Midbrain (tissue), 1 donor: ENCODE results near the gene GALM.

Experiments used
- DNase-seq: peaks from one replicate; lab custom pipeline; 2025; lab: John Stamatoyannopoulos, UW

GALM gene

DNA sequence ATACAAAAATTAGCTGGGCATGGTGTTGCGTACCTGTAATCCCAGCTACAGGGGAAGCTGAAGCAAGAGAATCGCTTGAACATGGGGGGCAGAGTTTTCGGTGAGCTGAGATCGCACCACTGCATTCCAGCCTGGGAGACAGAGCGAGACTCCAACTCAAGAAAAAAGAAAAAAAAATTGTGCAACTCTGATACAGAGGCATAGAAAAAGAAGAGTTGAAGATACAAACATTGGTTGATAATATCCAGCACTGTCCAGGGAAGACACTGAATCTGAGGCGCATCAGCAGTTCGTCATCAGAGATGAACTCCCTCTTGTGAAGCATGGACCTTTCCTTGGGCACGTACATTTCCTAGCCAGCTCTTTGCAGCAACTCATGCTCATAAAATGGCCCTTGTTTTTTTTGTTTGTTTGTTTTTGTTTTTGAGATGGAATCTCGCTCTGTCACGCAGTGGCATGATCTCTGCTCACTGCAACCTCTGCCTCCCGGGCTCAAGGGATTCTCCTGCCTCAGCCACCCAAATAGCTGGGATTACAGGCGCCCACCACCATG, 16.7 kb upstream of the GALM start:
- no peak for DNase-seq

DNA sequence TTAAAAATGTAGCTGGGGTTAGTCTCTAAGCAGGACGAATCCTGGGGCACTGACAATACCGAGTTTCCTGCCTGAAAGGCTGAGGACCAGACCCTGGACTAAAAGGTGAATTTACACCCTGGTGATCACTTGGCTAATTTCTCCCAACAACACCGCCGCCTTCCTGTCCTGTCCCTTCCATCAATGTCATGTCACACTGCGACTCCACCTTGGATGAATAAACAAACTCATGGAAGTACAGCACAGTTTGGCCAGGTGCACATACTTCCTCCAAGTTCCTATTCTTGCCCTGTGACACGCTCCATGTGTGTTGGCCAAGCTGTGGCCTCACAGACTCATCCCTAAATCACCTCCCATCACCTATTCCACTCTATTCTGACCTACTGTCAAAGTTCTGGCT, 15.9 kb upstream of the GALM start:
- no peak for DNase-seq

DNA sequence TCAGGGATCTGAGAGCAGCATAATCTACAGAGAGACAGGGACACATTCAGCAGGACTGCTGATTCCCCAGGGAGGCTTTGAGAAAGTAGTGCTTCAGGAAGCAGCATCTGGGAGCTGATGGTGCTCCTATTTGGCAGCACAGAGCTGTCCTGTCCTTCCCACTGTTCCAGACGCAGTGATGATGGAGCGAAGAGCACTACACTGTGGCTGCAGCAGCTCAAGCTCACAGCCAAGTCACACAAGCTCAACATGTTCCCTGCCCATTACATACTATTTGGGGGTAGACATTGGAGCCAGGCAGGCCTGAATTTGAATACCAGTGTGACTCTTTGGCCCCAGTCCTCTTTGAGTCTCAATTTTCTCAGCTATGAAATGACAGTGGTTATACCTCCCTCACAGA, 15.2 kb upstream of the GALM start:
- DNase-seq: no peak

DNA sequence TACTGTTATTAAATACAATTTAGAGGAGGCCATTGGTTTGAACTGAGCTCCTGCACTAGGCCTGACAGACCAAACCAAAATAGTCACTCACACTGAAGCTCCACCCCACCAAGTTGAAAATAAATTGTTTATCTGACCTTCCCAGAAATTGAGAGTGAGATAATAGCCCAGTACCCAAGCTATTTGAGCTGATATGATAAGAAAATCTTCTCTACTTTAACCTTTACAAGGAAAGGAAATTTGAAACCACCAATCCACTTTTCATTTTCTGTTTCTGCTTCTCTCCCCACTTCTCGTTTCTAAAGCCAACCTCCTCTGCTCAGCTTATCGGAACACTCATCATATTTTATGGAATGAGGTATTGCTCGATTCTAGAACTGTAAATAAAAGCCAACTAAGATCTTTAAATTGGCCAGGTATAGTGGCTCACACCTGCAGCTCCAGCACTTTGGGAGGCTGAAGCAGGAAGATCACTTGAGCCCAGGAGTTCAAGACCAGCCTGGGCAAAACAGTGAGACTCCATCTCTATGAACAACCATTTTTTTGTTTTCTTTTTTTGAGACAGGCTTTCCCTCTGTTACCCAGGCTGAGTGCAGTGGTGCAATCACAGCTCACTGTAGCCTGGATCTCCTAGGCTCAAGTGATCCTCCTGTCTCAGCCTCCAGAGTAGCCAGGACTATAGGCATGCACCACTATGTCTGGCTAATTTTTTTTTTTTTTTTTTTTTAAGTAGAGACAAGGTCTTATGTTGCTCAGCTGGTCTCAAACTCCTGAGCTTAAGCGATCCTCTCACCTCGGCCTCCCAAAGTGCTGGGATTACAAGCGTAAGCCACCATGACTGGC, 13.3 kb upstream of the GALM start:
- DNase-seq: no peak

DNA sequence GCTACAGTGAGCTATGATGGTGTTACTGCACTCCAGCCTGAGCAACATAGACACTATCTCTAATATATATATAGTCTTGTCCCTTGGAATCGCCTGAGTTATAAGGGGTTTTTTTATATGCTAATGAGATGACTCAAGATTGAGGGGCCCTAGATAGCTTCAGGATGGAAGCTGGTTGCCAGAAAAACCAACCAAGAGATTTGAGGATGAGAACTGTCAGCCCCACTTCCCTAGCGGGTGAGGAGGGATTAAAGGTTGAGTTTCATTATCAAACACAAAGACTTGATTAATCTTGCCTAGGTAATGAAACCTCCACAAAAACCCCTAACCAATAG, 12.6 kb upstream of the GALM start:
- DNase-seq: no peak

DNA sequence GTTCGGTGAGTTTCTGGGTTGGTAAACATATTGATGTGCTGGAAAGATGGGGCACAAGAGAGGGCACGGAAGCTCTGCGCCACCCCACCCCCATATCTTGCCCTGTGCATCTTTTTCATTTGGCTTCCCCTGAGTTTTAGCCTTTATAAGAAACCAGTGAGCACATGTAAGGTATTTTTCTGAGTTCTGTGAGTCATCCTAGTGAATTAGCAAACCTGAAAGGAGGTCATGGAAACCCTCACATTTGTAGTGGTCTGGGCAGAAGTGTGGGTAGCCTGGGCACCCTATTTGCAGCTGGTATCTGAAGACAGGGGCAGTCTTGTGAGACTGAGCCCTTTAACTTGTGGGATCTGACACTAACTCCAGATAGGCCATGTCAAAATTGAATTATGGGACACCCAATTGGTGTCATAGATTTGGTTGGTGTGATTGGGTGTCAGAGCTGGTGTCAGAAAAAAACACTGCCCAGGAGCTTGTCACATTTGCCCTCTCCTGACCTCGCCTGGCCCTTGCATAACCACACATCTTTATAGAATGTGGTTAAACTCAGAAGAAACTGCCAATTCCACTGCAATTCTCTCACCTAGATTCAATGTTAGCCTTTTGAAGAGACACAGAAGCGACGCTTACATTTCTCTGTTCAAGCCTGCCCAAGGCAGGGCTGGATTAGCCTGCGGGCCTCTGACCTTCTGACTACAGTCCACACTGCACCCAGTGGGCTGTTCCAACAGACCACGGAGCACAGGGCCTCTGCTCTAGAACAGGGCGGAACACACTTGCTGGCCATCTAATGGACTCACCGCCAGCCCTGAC, 12.0 kb upstream of the GALM start:
- no peak for DNase-seq

DNA sequence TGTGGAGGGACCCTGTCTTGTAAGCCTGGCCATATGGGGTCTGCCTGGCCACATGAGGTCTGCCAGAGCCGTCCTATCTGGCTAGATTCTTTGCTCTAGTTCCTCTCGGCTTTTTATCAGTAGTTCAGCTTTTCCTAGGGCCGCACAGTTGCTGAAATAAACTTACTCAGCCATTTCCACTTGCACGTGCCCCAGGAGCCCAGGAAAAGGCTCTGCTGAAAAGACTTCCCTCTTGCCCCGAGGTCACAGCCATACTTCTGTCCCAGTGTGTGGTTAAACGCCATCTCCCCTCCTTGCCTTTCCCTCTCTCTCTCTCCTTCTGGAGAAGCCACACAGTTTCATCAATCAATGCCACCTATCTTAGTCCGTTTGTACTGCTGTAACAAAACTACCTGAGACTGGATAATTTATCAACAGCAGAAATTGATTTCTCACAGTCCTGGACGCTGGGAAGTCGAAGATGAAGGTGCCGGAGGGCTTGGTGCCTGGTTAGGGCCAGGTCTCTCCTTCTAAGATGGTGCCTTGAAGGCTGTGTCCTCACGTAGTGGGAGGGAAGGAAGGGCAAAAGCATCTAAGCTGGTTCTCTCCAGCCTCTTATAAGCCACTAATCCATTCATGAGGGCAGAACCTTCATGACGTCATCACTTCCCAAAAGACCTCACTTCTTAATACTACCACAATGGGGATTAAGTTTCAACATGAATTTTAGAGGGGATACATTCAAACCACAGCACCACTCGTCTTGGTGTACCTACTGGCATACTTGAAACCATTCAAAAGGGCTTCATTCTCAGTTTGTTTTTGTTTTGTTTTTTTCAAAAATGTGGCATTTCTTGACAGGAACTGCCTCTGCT, 11.2 kb upstream of the GALM start:
- no peak for DNase-seq

DNA sequence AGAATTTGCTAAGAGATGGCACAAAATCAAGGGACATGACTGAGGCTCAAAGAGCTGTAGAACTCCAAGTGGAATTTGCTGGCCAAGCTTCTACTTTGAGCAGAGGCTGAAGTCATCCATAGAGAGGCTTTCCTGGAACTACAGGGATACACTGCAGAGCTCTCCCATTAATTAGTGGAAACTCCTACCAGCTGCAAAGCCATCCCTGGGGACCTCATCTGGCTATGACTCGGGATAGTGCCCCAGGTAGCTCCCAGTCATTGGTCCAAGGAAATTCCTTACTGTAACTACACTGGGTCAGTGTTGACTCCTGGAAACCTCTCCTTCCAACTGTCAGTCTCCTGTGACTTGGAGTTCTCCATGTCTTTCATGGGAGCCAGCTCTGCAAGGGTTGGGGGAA, 10.5 kb upstream of the GALM start:
- no peak for DNase-seq

DNA sequence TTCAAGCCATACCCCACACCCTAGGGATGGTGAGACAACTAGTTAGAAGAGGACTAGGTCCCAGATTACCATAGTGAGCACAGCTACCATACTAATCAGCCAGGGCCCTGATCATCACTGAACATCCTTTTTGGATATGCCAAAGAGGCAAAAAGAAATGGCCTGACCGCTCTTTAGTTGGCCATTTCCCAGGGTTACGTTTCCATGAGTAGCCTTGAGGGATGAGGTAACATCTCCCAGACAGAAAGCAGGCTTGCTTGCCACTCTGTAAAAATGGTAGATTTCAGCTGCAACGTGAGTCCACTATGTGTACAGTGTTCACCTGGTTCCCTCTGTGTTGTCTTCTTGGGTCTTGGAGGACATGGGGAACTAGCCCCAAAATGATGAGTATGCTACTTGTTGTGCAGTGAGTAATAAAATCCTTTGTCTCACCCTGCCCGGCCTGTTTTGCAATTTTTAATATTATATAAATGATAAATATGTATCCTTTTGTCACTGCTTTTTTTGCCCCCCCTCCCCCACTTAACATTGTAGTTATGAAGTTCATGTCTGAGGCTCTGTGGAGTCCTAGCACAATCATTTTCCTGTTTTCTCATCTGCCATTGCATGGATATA, 8.9 kb upstream of the GALM start:
- no peak for DNase-seq

DNA sequence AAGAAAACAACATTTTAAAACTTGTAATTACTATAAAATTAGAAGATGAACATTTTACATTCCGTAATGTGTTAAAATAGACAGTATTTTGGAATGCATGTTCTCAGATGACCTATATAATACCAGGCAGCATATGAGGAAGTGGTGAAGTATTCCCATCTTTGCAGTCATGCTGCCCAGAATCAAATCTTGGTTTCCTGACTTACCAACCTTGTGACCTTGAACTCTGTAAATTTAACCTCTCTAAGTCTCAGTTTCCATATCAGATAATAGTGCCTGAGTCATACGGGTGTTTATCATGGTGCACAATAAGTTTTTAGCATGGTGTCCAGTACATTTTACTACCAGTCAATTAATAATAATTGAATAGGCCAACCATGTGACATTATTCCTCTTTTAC, 7.3 kb upstream of the GALM start:
- DNase-seq: no peak

DNA sequence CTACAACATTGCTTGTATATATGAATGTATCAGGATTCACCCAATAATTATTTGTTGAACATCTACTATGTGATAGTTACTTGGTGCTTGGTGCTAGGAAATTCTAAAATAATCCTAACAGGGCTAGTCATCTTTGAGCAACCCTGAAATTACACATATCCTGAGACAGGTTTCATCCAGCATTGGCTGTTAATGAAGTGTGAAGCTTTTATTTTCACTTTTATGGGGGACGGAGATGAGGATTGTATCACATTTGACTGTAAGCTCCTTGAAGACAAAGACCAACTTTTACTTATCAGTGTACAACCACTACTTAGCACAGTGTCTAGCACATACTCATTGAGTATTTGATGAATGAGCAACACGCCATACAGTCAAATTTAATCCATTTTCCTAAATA, 6.8 kb upstream of the GALM start:
- DNase-seq: no peak

DNA sequence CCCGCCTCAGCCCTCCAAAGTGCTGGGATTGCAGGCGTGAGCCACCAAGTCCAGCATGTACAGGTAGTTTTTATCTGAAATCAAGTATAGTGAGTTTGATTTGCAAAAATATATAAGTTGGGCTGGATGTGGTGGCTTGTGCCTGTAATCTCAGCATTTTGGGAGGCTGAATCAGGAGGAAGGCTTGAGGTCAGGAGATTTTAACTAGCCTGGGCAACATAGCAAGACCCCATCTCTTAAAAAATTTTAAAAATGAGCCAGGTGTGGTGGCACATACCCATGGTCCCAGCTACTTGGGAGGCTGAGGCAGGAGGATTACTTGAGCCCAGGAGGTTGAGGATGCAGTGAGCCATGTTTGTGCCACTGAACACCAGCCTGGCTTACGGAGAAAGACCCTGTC, 5.6 kb upstream of the GALM start:
- DNase-seq: no peak

DNA sequence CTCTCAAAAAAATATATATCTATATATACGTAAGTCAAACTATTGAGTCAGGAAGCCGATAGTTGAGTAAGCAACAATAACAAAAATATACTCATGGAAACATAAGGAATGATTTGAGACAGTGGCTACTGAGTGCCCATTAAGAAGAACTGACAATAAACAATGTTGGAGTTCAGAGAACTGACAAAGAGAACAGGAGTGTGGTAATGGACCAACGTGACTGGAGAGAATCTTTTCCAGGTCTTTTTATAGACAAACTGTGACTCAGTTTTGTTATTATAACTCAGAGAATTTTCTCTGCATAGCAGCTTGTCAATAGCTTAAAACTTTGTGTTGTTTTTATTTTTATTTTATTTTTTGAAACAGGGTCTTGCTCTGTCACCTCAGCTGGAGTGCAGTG, 4.6 kb upstream of the GALM start:
- no peak for DNase-seq

DNA sequence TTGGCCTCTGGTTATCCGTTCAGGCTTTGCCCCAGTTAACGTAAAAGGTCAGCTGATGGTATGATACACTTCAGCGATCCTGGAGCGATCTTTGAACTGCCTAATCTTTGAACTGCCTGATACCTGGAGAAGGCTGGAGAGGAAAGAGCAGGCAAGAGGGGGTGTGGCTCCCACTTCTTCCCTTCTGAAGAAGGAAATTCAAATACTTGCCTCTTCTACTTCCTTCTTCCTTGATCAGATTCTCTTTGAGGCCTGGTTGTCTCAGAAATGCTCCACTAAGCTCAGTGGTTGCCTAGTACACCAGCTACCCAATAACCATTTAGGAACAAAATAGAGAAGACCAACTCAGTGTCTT, 619 bp downstream of the GALM start:
- DNase-seq: no peak

DNA sequence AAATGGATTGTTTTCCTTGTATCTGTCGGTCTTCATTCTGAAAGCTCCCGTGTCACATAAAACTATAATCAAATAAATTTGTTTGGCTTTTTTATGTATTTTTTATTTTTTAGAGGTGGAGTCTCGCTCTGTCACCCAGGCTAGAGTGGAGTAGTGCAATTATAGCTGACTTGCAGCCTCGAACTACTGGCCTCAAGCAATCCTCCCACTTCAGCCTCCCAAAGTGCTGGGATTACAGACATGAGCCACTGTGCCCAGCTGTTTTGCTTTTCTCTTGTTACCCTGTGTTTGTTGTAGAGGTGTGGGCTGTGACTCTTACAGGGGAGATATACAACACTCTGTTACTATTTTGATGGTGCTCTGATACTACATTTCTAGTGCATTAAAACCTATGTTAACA, 2.2 kb downstream of the GALM start:
- DNase-seq: no peak

DNA sequence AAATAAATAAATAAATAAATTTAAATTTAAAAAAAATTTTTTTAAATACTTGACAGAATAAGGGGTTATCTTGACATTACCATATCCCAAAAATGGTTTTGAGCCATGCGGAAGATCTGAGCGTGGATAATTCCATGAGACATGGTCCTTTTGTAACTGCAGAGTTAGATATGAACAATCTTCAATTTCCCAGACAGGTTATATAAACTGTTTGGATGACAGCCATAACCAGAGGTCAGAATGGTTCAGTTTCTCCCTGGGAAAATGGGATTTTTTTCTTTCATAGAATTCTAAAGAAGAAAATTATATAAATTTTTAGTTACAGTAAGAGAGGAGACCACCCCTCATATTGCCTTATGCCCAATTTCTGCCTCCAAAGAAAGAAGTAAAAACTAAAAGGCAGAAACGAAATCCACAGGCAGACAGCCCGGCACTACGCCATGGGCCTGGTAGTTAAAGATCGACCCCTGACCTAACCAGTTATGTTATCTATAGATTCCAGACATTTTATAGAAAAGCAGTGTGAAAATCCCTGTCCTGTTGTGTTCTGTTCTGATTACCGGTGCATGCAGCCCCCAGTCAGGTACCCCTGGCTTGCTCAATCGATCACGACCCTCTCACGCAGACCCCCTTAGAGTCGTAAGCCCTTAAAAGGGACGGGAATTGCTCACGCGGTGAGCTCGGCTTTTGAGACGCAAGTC, 3.0 kb downstream of the GALM start:
- no peak for DNase-seq

DNA sequence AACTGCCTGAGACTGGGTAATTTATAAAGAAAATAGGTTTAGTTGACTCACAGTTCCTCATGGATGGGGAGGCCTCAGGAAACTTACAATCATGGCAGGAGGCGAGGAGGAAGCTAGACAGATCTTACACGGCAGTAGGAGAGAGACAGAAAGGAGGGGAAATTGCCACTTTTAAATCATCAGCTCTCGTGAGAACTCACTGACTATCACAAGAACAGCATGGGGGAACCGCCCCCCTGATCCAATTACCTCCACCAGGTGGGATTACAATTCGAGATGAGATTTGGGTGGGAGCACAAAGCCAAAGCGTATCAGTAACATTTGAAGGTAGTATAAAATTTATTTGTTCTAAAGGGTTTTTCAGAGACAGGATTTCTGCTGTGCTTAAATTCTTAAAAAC, 5.4 kb downstream of the GALM start:
- no peak for DNase-seq

DNA sequence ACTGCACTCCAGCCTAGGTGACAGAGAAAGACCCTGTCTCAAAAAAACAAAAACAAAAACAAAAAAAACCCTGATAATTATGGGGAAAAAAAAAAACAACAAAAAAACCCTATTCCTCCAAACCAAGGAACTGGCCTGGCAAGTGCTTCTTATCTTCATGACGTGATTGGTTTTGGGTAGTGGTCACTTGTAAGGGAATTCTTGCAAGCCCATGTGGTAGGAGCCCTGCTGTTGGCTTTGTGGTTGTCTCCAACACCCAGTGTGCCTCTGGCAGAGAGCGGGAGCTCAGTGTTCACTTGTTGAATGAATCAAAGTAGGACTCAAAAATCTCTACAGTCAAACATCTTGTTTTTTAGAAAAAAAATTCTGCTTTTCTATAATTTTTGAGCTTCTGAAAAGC, 6.0 kb downstream of the GALM start:
- no peak for DNase-seq

DNA sequence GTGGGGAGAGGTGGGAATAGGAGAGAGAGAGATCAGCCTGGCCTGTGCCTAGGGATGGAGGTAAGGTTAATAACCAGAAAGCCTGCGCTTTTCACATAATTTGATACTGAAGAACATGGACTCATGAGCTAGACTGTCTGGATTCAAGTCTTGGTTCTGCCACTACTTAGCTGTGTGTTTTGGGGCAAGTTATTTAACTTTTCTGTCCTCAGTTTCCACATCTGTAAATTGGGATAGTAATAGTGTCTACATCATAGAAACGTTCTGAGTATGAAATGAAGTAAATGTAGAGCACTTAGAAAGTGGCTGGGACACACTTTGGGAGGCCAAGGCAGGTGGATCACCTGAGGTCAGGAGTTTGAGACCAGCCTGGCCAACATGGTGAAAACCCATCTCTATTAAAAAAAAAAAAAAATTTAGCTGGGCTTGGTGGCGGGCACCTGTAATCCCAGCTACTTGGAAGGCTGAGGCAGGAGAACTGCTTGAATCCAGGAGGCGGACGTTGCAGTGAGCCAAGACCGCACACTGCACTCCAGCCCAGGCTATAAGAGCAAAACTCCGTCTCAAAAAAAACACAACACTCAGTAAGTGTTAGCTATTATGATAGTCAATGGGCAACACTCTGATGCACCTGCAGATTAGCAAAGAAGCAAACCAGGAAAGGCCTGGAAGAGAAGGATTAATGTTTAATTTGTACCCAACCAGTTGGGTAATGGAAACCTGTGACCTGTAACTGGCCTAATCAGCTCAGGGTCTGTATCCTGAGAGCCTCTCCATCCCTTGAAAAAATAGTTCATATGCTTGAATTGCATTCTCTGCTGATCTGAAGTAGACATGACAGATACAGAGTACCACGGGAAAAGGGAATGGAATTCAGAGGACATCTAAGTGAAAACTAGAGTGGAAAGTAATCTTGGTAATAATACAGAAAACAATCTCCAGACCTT, 6.8 kb downstream of the GALM start:
- DNase-seq: no peak

DNA sequence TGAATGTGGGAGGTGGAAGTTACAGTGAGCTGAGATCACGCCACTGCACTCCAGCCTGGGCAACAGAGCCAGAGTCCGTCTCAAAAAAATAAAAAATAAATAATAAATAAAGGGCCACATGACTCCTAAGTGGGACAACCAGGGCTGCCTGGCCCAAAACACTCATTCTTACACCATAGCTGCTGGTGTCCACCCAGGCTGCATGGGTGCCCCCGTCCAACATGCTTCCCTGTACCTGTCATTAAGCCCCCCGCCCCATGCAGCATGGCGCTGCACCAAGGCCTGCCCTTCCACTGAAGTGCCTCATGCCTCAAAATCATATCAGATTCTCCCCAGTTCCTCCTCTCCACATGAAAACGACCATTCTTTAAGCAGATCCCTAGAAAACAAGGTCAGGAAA, 10.8 kb downstream of the GALM start:
- DNase-seq: no peak
